CD8-positive, alpha-beta memory T cell (primary cell): Measurements from ENCODE around the gene TP73. TPM values are rescaled to one million over a fixed set of nuclear protein-coding genes. Genes with fewer than 3 reads are reported as not detected.

Source experiments
- CTCF ChIA-PET: fragments of 350-600 bp; sonication (Branson Sonifier 250); formaldehyde crosslinking; loops from one replicate; lab custom pipeline; 2021; ENCODE audit warnings: antibody characterized with exemption; lab: Charles Lee
- POLR2A ChIA-PET: fragments of 350-600 bp; sonication (Branson Sonifier 250); formaldehyde crosslinking; loops from one replicate; lab custom pipeline; 2021; ENCODE audit warnings: antibody characterized with exemption; lab: Charles Lee
- DNase-seq, 5 donors: peaks; one replicate each; pipeline versions ENCODE4 v3.0.0 to v3.0.0-alpha.2; 2020 to 2022; ENCODE audit warnings: mixed read lengths in 1 of 5
- H3K27ac ChIP-seq: one replicate; pipeline ENCODE4 v1.7.0; 2013; ENCODE audit warnings: low read depth, mild to moderate bottlenecking, low read length, moderate library complexity
- H3K27me3 ChIP-seq: 2 replicates; pipeline ENCODE4 v1.7.0; 2013; ENCODE audit warnings: low read length, mild to moderate bottlenecking; ENCODE audit not compliant: insufficient read depth, poor library complexity, severe bottlenecking
- H3K36me3 ChIP-seq: 2 replicates; pipeline ENCODE4 v1.7.0; 2013; ENCODE audit warnings: mild to moderate bottlenecking, low read length, moderate library complexity; ENCODE audit not compliant: insufficient read depth
- H3K4me1 ChIP-seq: 2 replicates; pipeline ENCODE4 v1.7.0; 2013; ENCODE audit warnings: mild to moderate bottlenecking, low read length, moderate library complexity; ENCODE audit not compliant: insufficient read depth
- H3K4me3 ChIP-seq: 2 replicates; pipeline ENCODE4 v1.7.0; 2013; ENCODE audit warnings: mild to moderate bottlenecking, low read length
- H3K9me3 ChIP-seq: 2 replicates; pipeline ENCODE4 v1.7.0; 2013; ENCODE audit warnings: mild to moderate bottlenecking, low read length
- H3K27ac Mint-ChIP-seq, 8 donors: one replicate each; pipeline ENCODE4 v1.8.0; 2020 to 2021; ENCODE audit warnings: mixed read lengths in 8 of 8, mild to moderate bottlenecking in 6 of 8, inconsistent platforms in 3 of 8, moderate library complexity in 3 of 8
- H3K27me3 Mint-ChIP-seq, 2 donors: one replicate each; pipeline ENCODE4 v1.8.0; 2020 to 2021; ENCODE audit warnings: mixed read lengths in 2 of 2, mild to moderate bottlenecking in 1 of 2, moderate library complexity in 1 of 2
- H3K36me3 Mint-ChIP-seq, 3 donors: one replicate each; pipeline ENCODE4 v1.8.0; 2020 to 2021; ENCODE audit warnings: mixed read lengths in 3 of 3, inconsistent platforms in 1 of 3, mild to moderate bottlenecking in 1 of 3
- H3K4me1 Mint-ChIP-seq, 3 donors: one replicate each; pipeline ENCODE4 v1.8.0; 2020 to 2021; ENCODE audit warnings: mixed read lengths in 3 of 3, inconsistent platforms in 1 of 3, mild to moderate bottlenecking in 1 of 3
- H3K4me3 Mint-ChIP-seq, 7 donors: one replicate each; pipeline ENCODE4 v1.8.0; 2020 to 2021; ENCODE audit warnings: mixed read lengths in 7 of 7, mild to moderate bottlenecking in 6 of 7, moderate library complexity in 4 of 7, inconsistent platforms in 2 of 7
- H3K9me3 Mint-ChIP-seq, 5 donors: one replicate each; pipeline ENCODE4 v1.8.0; 2020 to 2022; ENCODE audit warnings: mixed read lengths in 5 of 5, mild to moderate bottlenecking in 3 of 5, moderate library complexity in 2 of 5, inconsistent platforms in 1 of 5
- polyA plus RNA-seq: library from polyadenylated mRNA; unstranded; fragments of 300-500 nt; fragmentation: Illumina TruSeq; gene quantifications from one replicate; pipeline ENCODE4 v1.2.3, GENCODE V29; 2021
- total RNA-seq, 2 experiments: library from RNA; stranded (reverse); gene quantifications; one replicate each; pipeline ENCODE4 v1.2.3, GENCODE V29; 2021

TP73 gene
- total and polyA plus RNA-seq, 3 experiments from 2014 or later, result 0.20 to 0.63 (median 0.49) TPM

DNA sequence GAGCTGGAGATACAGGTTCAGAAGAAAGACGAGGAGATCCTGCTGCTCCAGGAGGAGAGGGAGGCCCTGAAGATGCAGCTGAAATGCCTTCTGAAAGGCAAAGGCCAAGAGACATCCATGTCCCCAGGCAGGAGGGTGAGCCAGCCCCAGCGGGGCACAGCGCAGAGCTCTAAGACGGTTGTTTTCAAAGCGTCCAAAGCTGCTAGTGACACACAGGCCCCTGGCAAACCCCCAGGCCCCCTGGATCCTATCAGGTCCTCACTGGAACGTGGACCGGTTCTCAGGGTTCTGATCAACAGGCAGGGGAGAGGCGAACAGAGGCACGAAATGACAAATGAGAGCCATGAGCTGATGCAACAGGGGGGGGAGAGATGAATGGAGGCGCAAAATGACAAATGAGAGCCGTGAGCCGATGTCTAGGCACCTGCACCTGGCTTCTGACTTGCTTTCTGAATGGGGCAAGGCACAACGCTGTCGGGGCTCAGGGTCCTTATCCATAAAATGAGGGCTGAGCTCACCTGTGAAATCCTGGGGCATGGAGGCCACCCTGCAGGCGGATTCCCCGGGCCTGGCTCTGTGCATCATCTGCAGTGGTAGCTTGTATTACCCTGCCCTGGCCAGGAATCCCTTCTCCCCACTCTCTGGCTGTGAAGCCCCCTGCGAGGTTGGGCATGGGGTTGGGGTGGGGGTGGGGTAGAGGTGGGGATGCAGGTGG, 109.1 kb downstream of the TP73 start:
- ChIA-PET POLR2A (no interaction called here), CTCF (interaction anchor here (2.4 kb wide), 1 partner anchor 37 kb away, joined by 6 read pairs; no protein-coding TSS in a partner anchor)
- Mint-ChIP-seq H3K9me3 (peaks cover 0 to 7% (median 3%) of the 10 kb centered on the region in 5 donors), H3K4me1 (no peaks in the 10 kb centered on the region), H3K4me3 (no peak overlapping the region), H3K36me3 (no peaks in the 10 kb centered on the region), H3K27me3 (peaks cover 15 to 45% of the 10 kb centered on the region in 2 donors), H3K27ac (no peak overlapping the region)
- Histone ChIP-seq H3K27ac (no peak overlapping the region), H3K9me3 (no peaks in the 10 kb centered on the region), H3K27me3 (no peaks in the 10 kb centered on the region), H3K4me3 (no peak overlapping the region), H3K36me3 (no peaks in the 10 kb centered on the region), H3K4me1 (no peaks in the 10 kb centered on the region)
- peak in 1 of 5 donors; percentile 33 for DNase-seq

GRCh38 chr1:3762151-3762872, 110.0 kb downstream of the TP73 start:
- ChIA-PET CTCF (no interaction called here), POLR2A (no interaction called here)
- H3K4me1 Mint-ChIP-seq, result no peaks in the 10 kb centered on the region
- Histone ChIP-seq H3K36me3 (no peaks in the 10 kb centered on the region), H3K9me3 (no peaks in the 10 kb centered on the region), H3K27me3 (no peaks in the 10 kb centered on the region), H3K4me1 (no peaks in the 10 kb centered on the region), H3K4me3 (no peak overlapping the region), H3K27ac (no peak overlapping the region)
- no peak overlapping the region for H3K27ac Mint-ChIP-seq
- no peaks in the 10 kb centered on the region for H3K36me3 Mint-ChIP-seq
- H3K9me3 Mint-ChIP-seq, result peaks cover 0 to 7% (median 3%) of the 10 kb centered on the region in 5 donors
- peak in 1 of 5 donors; percentile 43 for DNase-seq
- H3K27me3 Mint-ChIP-seq, result peaks cover 13 to 44% of the 10 kb centered on the region in 2 donors
- H3K4me3 Mint-ChIP-seq, result no peak overlapping the region

- CTCF ChIA-PET, result no interaction called here
- no peak overlapping the region for H3K27ac Mint-ChIP-seq
- no peaks in the 10 kb centered on the region for H3K36me3 Mint-ChIP-seq
Measured at GRCh38 chr1:3762873-3763228, 110.5 kb downstream of the TP73 start.

GRCh38 chr1:3763351-3764125, 111.2 kb downstream of the TP73 start:
- no peaks in the 10 kb centered on the region for H3K4me1 Mint-ChIP-seq
- H3K9me3 ChIP-seq, result no peaks in the 10 kb centered on the region
- H3K27ac Mint-ChIP-seq, result no peak overlapping the region
- ChIA-PET POLR2A (no interaction called here), CTCF (no interaction called here)
- no peaks in the 10 kb centered on the region for H3K4me1 ChIP-seq
- no peak overlapping the region for H3K4me3 Mint-ChIP-seq
- H3K27me3 Mint-ChIP-seq, result peaks cover 17 to 50% of the 10 kb centered on the region in 2 donors
- peaks cover 0 to 7% (median 3%) of the 10 kb centered on the region in 5 donors for H3K9me3 Mint-ChIP-seq
- H3K36me3 ChIP-seq, result no peaks in the 10 kb centered on the region
- DNase-seq, result peak in 1 of 5 donors; percentile 41
- H3K36me3 Mint-ChIP-seq, result no peaks in the 10 kb centered on the region
- no peak overlapping the region for H3K27ac ChIP-seq
- no peak overlapping the region for H3K4me3 ChIP-seq
- H3K27me3 ChIP-seq, result no peaks in the 10 kb centered on the region

More at GRCh38 chr1:3762873-3763228, 110.5 kb downstream of the TP73 start:
- Histone ChIP-seq H3K27ac (no peak overlapping the region), H3K36me3 (no peaks in the 10 kb centered on the region), H3K4me3 (no peak overlapping the region), H3K9me3 (no peaks in the 10 kb centered on the region), H3K4me1 (no peaks in the 10 kb centered on the region), H3K27me3 (no peaks in the 10 kb centered on the region)
- Mint-ChIP-seq H3K4me1 (no peaks in the 10 kb centered on the region), H3K27me3 (peaks cover 13 to 50% of the 10 kb centered on the region in 2 donors), H3K4me3 (no peak overlapping the region), H3K9me3 (peaks cover 0 to 7% (median 3%) of the 10 kb centered on the region in 5 donors)
- DNase-seq, result peak in 1 of 5 donors; percentile 36
- POLR2A ChIA-PET, result no interaction called here

DNA sequence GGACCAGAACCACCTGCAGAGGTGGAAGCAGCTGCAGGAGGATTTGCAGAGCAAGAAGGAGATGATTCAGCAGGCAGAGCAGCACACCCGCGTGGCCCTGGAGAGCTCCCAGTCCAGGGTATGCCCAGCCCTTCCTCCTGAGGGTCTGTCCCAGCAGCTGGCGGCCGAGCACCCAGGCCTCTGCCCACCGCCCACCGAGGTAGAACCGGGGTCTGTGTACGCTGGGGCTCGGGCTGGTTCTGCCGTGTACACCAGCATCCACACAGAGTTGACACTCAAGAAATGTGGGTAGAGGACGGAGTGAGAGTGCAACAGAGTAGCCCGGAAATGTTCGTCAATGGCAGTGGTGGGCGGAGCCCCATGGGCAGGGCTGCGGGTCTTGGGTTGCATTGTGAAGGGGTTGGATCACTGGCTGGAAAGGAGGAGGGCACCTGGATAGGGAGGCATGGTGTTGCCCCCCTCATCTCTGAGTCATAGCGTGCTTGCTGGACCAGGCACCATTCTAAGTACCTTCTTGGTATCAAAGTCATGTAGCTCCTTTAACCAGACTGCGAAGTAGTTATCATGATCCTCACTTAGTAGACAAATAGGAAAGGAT, 115.1 kb downstream of the TP73 start:
- DNase-seq, result peak in 1 of 5 donors; percentile 38
- CTCF ChIA-PET, result interaction anchor here (1.4 kb wide), 1 partner anchor 43 kb away, joined by 4 read pairs; no protein-coding TSS in a partner anchor
- Histone ChIP-seq H3K4me1 (peaks cover 12% of the 10 kb centered on the region), H3K9me3 (no peaks in the 10 kb centered on the region), H3K27ac (no peak overlapping the region), H3K27me3 (no peaks in the 10 kb centered on the region), H3K4me3 (no peak overlapping the region), H3K36me3 (no peaks in the 10 kb centered on the region)
- H3K27ac Mint-ChIP-seq, result no peak overlapping the region
- H3K9me3 Mint-ChIP-seq, result no peaks in the 10 kb centered on the region
- peaks cover 0 to 7% (median 2%) of the 10 kb centered on the region in 3 donors for H3K4me1 Mint-ChIP-seq
- H3K36me3 Mint-ChIP-seq, result no peaks in the 10 kb centered on the region
- no peak overlapping the region for H3K4me3 Mint-ChIP-seq
- POLR2A ChIA-PET, result interaction anchor here (0.7 to 0.8 kb wide), 2 partner anchors 8 to 128 kb away, joined by 3 to 4 read pairs; no protein-coding TSS in a partner anchor
- H3K27me3 Mint-ChIP-seq, result peaks cover 6 to 26% of the 10 kb centered on the region in 2 donors

DNA sequence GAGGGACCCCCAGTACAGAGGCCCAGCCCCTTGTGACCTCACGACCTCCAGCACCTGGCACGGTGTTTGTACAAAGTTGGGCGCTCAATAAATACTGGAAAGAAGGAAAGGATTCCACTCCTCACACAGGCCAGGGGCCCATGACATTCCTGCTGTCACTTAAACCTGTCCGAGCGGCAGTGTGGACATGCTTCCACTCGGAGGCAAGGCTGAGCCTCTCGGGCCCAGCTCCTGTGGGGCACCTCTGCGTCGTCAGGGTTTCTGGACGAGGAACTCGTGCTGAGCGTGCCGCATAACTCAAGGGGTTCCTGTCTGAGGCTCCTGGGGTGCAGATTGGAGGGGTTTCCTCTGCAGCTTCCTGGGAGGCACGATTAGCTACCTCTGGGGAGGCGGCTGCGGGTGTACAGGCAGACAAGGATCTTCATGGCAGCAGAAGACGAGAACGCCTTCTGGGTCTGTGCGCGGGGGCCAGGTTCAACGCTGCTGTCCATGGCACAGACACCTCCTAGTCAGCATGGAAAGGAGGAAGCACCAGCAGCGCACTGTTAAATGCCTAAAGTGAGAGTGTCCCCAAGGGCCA, 116.6 kb downstream of the TP73 start:
- Histone ChIP-seq H3K9me3 (no peaks in the 10 kb centered on the region), H3K27me3 (no peaks in the 10 kb centered on the region), H3K27ac (no peak overlapping the region), H3K4me3 (no peak overlapping the region), H3K4me1 (peaks cover 12% of the 10 kb centered on the region), H3K36me3 (no peaks in the 10 kb centered on the region)
- H3K4me3 Mint-ChIP-seq, result peak overlapping the region in 1 of 7 donors; percentile 18
- no peaks in the 10 kb centered on the region for H3K36me3 Mint-ChIP-seq
- CTCF ChIA-PET, result interaction anchor here (1.4 kb wide), 1 partner anchor 44 kb away, joined by 4 read pairs; no protein-coding TSS in a partner anchor
- H3K4me1 Mint-ChIP-seq, result peaks cover 0 to 13% (median 4%) of the 10 kb centered on the region in 3 donors
- POLR2A ChIA-PET, result no interaction called here
- DNase-seq, result peak in 1 of 5 donors; percentile 43
- H3K27ac Mint-ChIP-seq, result no peak overlapping the region
- no peaks in the 10 kb centered on the region for H3K9me3 Mint-ChIP-seq
- H3K27me3 Mint-ChIP-seq, result peaks cover 6 to 26% of the 10 kb centered on the region in 2 donors

- ChIA-PET CTCF (interaction anchor here (0.9 kb wide), 1 partner anchor 26 kb away, joined by 3 read pairs; the partner anchor contains the start of gene LRRC47), POLR2A (no interaction called here)
- H3K27ac Mint-ChIP-seq, result peak overlapping the region in 2 of 8 donors; percentile 45
- Histone ChIP-seq H3K9me3 (no peaks in the 10 kb centered on the region), H3K27me3 (no peaks in the 10 kb centered on the region), H3K4me1 (peaks cover 12% of the 10 kb centered on the region), H3K27ac (no peak overlapping the region), H3K36me3 (no peaks in the 10 kb centered on the region), H3K4me3 (no peak overlapping the region)
- H3K36me3 Mint-ChIP-seq, result no peaks in the 10 kb centered on the region
- no peaks in the 10 kb centered on the region for H3K9me3 Mint-ChIP-seq
- DNase-seq, result no peak
- peak overlapping the region in 5 of 7 donors; percentile 41 to 72 (median 57) for H3K4me3 Mint-ChIP-seq
- peaks cover 6 to 17% of the 10 kb centered on the region in 2 donors for H3K27me3 Mint-ChIP-seq
- peaks cover 0 to 16% (median 4%) of the 10 kb centered on the region in 3 donors for H3K4me1 Mint-ChIP-seq
Measured at GRCh38 chr1:3770047-3770765, 117.9 kb downstream of the TP73 start.
